Fibroblast of peridontal ligament (primary cell): ENCODE data around the gene FSD1.
"Not testable (repeated sequence)": the region's sequence is repeated elsewhere in the genome, so short reads cannot be mapped to it uniquely, and the experiment has no call there.

ENCODE experiments used
- DNase-seq: peaks from one replicate; pipeline ENCODE4 v3.0.0-alpha.2; 2010; ENCODE audit errors: extremely low read depth

FSD1 gene

DNA sequence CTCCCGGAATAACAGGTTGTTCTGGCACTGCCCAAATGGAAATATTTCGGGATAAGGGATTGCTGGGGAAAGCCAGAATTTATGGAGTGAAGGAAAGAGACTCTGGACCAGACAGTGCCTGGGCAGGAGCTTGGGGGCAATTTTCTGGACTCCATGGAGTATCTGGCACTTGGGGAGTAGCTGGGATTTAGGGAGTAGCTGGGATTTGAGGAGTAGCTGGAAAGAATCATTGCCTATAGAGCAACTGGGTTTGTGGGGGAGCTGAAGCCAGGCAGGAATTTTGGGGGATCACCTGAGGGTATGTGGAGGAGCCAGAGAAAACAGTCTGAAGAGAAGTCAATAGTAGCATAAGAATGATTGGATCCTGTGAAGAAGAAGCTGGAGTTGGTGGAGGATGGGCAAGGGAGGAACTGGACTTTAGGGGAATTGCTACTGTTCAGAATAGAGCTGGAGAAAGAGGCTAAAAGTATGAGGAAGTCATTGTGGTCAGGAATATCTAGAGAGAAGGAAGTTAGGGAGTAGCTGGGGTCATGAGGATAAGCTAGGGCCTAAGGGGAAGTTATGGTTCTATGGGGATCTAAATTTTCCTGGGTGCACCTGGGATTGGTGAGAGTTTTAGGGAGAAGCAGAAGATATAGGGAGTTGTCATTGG lies 14.8 kb downstream of the FSD1 start:
- no peak for DNase-seq

DNA sequence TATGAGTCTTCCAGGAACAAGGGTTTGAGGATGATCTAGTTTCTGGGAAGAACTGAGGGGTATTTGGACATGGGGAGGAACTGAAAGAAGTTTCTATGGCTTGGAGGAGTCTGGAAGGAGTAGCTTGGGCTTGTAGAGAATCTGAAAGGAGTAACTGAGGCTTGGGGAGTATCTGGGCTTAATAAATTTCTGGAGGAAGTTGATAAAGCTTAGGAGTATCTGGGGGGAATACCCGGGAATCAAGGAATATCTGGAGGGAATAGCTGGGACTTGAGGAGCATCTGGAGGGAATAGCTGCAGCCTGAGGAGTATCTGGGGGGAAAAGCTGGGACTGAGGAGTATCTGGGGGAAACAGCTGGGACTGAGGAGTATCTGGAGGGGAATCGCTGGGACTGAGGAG lies 16.0 kb downstream of the FSD1 start:
- no peak for DNase-seq

DNA sequence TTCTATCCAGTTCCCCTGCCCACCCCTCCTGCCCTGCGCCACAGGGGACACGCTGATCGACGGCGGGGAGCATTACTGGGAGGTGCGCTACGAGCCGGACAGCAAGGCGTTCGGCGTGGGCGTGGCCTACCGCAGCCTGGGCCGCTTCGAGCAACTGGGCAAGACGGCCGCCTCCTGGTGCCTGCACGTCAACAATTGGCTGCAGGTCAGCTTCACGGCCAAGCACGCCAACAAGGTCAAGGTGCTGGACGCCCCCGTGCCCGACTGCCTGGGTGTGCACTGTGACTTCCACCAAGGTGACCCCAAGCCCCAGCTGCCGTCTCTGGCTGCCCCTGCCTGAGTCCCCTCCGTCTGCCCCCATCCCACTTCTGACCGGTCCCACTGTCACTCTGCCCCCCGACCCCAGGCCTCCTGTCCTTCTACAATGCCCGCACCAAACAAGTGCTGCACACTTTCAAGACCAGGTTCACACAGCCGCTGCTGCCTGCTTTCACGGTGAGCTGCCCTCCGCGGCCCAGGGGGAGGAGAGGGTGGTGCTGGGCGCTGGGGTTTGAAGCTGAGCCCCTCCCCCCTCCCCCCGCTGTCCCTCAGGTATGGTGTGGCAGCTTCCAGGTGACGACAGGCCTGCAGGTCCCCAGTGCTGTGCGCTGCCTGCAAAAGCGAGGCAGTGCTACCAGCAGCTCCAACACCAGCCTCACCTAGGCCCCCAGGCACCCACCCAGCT lies 18.7 kb downstream of the FSD1 start:
- no peak for DNase-seq

DNA sequence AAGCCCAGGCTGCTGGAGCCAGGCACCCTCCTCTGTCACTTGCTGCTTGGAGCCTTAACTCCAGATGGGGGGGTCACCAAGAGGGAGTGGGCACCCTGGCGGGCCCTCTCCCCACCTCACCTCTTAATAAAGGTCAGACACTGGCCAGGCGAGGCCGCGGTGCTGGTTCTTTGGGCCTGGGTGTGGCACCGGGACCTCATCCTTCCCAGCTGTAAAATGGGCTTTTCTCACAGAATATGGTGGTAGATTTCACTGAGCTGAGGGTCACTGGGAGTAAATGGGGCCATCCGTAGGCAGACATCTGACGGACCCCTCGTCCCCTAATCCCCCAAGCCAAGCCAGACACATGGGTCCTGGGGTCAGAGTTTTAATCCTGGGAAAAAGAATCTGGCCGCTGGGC lies 19.3 kb downstream of the FSD1 start:
- no peak for DNase-seq

DNA sequence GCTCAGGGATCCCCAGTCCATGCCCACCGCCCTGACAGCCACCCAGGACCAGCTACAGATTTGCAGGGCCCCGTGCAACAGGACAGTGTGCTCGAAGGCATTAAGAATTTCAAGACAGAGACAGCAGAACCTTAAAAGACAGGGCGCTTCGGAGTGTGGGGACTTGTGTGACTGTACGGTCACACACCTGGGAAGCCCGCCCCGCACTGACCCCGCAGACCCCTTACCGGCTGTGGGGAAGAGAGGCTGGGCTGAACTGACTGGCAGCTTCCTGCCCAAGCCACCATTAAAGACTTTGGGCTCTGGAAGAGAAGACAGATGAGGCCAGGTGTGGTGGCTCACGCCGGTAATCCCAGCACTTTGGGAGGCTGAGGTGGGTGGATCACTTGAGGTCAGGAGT lies 19.8 kb downstream of the FSD1 start:
- no peak for DNase-seq

DNA sequence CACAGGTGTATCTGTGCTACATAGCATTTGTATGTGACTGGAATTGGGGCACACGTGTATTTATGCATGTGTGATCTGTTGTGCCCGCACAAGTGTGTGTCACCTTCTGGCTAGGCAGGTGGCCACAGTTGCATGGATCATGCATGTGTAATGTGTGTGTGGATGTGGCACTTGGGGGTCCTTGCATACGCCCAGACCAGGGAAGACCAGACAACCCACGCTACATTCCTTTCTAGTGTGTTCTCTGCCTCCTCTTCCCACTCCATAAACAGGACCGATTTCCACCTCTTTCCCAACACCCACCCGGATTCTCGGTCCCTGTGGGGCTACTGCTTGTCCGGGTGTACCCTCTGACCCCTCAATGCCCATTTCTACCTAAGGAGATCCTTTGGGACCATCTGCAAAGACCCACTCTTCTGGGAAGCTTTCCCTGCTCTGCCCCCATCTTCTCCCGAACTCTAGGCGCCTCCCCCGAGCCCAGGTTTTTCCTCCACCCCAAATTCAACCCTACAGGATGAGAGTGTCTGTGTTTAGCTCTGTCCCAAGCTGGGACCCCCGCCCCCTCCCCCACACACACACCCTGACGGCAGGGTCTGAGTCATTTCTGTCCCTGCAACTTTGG lies 21.9 kb downstream of the FSD1 start:
- no peak for DNase-seq

DNA sequence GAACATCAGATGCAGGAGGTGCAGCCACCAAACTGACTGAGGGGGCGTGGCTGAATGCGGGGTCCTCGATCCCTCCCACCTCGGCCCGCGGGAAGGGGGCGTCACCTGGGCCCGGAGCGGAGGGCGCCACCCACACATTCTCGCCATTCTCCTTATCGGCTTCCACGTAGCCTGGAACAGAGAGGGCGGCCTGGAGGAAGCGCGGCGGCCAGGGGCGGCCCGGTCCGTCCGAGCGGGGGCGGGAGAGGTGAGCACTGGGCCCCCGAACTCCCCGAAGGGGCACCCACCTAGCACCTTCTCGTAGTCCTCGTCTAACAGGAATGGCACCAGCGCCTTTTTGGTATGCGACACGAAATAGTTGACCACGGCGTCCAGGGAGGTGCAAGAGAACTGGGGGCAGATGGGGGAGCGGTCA lies 22.4 kb downstream of the FSD1 start:
- no peak for DNase-seq

DNA sequence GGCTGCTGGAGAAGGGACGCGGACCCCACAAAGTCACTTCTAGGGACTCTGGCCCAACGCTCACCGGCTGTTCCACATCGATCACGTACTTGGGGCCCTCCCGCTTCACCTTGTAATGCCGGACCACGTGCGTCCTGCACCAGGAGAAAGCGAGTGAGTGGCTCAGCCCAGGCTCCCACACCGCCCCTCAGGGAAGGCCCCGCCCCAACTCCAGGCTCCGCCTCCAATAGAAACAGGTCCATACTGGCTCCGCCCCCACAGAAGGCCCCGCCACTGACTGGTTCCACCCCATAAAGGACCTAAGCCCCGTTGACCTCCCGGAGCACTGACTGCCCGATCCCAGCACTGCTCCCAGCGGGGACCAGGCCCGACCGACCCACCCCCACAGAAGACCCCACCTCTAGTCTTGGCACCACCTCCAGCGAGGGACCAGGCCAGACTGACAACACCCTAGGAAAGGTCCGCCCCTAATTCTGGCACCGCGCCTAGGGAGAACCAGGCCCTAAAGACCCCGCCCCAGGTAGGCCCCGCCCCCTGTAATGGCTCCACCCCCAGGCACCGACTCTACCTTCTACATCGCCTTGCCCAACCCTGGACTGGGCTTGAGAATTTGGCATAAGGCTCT lies 23.0 kb downstream of the FSD1 start:
- no peak for DNase-seq

DNA sequence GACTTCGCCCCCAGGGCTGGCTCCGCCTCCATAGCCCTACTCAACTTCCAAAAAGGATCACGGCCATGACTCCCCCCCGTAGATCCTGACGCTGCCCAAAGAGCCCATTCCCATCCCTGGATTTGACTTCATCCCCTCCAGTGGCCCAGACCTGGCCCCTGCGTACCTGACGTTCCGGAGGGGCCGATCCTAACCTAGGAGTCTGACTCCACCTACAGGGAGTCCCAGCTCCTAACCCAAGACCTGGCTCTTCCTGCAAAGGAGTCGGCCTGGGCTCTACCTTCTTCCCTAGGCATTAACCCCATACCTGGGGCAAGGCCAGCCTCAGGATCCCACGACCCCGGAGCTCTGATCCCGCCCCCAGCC lies 23.5 kb downstream of the FSD1 start:
- no peak for DNase-seq

DNA sequence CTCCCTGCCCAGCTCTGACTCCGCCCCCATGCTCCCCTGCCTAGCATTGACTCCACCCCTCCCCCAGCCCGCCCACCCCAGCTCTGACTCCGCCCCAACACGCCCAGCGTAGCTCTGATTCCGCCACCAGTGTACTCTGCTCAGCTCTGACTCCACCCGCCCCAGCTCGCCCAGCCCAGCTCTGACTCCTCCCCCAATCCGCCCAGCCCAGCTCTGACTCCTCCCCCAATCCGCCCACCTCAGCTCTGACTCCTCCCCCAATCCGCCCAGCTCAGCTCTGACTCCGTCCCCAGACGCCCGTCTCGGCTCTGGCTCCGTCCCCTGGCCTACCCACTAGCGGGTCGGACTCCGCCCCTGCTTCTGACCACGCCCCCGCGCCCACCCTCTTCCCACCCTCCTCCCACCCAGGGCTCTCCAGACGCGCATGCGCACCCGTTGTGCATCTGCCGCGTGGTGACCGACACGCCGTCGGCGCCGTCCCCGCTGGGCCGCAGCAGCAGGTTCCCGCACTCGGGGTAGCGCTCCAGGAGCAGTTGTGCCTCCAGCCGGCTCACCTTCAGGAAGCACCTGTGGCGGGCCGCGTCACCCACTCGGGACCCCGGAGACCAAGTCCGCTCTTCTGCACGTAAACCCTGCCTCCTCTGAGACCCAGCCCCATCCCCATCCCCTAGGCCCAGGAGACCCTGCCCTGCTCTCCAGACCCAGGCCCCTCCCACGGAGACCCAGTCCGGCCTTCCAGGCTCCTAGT lies 24.0 kb downstream of the FSD1 start:
- DNase-seq, result peak; percentile 80

DNA sequence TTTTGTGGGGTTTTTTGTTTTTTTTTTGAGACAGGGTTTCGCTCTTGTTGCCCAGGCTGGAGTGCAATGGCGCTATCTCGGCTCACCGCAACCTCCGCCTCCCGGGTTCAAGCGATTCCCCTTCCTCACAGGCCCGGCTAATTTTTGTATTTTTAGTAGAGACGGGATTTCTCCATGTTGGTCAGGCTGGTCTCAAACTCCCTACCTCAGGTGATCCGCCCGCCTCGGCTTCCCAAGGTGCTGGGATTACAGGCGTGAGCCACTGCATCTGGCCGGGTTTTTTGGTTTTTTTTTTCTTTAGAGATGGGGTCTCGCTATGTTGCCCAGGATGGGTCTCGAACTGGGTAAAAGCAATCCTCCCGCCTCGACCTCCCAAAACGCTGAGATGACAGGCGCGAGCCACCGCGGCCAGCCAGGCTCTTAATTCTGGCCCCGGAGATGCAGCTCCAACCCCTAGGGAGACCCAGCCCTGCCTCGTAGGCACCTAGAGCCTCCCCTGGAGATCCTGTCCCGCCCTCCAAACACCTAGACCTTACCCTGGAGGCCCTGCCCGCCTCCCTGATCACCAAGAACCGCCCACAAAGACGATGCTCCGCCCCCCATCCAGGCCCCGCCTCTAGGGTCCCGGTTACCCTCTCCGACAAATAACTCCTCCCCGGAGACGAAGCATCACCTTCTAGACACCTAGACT lies 24.7 kb downstream of the FSD1 start:
- DNase-seq, result not testable (repeated sequence)

DNA sequence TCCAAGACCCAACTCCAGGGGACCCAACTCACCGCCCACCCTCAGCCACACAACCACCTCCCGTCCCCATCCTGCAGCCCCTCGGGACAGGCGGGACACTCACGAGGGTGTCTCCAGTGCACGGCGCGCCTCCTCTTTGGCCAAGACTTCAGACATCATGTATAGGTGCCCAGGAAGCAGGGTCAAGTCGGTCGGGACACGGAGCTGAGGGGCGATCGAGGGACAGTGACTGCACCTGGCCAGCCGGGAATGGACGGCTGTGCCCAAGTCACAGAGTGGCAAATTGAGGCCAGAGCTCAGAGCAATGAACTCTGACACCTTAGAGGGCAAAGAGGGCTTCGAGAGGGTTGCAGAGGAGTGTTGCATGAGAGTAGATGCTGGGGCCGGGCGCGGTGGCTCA lies 25.5 kb downstream of the FSD1 start:
- DNase-seq, result no peak

DNA sequence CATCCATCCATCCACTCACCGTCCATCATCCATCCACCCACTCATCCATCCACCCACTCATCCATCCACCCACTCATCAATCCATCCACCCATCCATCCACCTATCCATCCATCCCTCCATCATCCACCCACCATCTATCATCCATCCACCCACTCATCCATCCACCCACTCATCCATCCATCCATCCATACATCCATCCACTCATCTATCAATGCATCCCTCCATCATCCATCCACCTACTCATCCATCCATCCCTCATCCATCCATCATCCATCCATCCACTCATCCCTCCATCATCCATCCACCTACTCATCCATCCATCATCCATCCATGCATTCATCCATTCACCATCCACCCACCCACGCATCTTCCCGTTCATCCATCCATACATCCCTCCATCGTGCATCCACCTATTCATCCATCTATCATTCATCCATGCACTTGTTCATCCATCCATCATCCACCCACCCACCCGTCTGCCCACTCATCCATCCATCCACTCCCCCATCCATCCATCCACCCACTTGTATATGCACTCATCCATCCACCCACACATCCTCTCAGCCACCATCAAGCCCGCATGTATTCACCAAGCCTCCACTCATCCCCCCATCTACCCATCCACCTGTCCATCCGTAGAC lies 30.7 kb downstream of the FSD1 start:
- no peak for DNase-seq

DNA sequence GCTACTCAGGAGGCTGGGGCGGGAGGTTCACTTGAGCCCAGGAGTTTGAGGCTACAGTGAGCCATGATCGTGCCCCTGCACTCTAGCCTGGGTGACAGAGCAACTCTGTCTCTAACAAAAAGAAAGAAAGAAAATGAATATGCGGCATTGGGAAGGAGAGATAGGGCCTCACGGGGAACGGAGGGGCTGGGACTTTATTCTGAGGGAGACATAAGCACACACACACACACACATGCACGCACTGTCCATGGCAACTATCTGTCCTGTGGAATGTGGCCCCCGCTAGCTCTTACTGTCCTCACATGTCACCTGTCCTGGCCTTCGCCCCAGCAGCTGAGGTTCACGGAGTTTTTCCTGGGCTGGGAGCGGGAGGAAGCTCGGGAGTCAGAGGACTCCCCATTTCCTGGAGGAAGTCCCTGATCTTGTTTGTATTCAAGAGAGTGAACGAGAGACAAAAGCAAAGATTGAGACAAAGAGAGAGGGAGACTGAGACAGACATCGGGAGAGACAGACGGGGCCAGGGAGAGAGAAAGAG lies 33.6 kb downstream of the FSD1 start:
- DNase-seq, result peak; percentile 24

DNA sequence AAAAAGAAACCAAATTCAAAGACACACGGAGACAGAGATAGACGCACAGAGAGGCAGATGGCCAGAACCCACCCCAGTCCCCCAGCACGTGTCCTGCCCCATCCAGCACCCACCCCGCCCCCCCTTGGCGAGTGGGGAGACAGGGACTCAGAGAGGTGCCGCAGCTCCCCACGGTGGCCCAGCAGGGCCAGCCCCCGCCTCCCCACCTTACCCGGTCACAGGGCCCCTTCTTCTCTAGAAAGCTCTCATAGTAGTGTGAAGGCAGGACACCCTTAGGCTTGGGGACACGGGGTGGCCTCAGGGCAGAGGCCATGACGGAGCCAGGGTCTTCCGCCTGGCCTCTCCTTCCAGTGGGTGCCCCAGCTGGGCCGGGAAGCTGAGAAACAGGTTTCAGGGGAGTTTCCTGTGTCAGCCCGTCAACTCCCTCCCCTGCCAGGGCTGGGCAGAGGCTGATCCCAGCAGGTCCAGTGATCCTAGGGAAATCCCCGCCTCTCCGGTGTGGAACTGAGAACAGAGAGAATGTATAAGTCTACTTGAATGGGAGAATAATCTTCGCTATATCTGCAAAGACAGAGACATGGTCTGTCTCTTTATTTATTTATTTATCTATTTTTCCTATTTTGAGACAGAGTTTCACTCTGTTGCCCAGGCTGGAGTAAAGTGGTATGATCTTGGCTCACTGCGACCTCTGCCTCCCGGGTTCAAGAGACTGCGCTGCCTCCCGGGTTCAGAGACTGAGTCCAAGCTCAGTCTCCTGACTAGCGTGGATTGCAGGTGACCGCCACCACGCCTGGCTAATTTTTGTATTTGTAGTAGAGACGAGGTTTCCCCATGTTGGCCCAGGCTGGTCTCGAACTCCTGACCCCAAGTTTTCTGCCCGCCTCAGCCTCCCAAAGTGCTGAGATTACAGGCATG lies 34.3 kb downstream of the FSD1 start, which contains the start of gene STAP2:
TSS of gene STAP2 (minus strand) at position 387 of the 915 bp plus-strand sequence. CDS start at position 313, 74 bp downstream.
- peak; percentile 8 for DNase-seq

DNA sequence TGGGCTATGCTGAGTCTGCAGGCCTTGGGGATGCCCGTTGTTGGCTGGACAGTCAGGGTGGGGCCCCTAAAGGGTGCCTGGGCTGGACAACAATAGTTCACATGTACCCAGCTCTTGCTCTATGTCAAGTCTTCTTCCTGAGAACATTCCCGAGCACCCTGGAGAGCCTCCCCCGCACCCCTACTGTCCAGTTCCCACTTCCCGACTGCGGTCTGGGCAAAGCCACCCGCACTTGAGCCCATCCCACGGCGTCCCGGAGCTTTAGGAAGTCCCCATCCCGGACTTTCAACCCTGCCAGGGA lies 37.9 kb downstream of the FSD1 start:
- DNase-seq, result no peak

DNA sequence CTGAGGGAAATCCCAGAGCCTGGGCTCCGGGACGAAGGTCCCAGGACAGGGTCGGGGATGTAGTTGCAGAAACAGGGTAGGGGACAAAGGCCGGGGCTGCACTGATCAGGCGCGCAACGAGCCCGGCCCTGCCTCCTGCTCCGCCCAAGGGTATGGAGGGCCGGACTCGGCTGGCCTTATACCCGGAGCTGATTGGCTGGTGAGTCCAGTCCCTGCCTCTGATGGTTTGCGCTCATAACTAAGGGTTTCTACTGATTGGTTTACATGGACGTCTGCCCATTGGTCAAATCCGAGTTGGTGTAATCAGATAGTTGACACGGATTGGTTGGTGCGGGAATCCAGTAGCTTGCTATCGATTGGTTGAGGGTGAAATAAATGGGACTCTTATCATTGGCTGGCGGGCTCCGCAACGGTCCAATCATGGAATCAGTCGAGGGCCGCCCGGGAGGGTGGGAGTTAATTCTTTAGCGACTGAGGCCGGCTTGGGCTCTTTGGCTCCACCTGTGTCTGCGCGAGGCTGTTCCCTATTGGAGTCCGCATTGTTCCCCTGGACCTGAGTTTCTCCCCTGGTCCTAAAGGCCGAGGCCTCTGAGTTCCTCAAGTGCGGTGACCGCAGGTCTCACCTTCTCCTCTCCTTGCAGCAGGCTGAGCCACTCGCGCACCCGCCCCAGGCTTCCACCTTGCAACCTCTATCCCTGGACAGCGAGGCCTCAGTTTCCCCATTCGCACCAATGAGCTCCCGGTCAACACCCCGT lies 38.4 kb downstream of the FSD1 start:
- DNase-seq, result peak; percentile 100

DNA sequence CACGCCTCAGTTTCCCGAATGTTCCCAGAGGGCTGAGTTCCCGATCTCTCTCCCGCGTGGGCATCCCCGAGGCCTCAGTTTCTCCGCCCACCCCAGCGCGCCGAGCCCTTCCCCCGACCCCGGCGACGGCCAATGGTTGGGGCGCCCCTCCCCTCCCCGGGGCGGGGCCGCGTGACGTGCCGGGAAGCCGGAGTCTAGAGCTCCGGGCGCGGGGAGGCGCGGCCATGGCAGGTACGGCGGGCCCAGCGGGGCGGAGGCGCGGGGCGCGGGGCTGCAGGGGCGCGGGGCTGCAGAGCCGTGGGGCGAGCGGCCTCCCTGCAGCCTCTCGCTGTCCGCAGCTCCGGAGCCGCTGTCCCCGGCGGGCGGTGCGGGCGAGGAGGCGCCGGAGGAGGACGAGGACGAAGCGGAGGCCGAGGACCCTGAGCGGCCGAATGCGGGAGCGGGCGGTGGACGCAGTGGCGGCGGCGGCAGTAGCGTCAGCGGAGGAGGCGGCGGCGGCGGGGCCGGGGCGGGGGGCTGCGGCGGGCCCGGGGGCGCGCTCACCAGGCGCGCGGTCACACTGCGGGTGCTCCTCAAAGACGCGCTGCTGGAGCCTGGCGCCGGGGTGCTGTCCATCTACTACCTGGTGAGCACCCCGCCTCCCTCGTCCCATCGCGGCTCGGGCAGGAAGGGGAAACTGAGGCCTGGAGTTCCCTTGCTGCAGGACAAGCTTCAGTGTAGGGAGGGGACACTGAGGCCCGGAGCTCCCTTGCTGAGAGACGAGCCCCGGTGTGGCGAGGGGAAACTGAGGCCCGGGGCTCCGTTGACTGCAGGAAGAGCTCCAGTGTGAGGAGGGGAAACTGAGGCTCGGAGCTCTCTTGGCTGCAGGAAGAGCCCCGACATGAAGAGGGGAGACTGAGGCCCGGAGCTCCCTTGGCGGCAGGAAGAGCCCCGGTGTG lies 39.2 kb downstream of the FSD1 start, which contains the start of gene MPND:
TSS of gene MPND (plus strand) at position 193 of the 938 bp plus-strand sequence. CDS start at position 225, 32 bp downstream.
- DNase-seq, result peak; percentile 60
